Activated CD4-positive, alpha-beta T cell treated with anti-CD3 and anti-CD28 coated beads for 36 hours (primary cell): ENCODE data around the gene CCDC171. TPM values are rescaled to one million over a fixed set of nuclear protein-coding genes. Genes with fewer than 3 reads are reported as not detected.

ENCODE experiments used
- ATAC-seq: fragments of 200-7000 bp; cut with Tn5 transposase; one replicate; pipeline ENCODE4 v1.10.0; 2021; ENCODE audit warnings: mild to moderate bottlenecking, moderate library complexity
- CTCF ChIA-PET: fragments of 350-600 bp; sonication (Branson Sonifier 250); formaldehyde crosslinking; loops from one replicate; lab custom pipeline; 2021; ENCODE audit warnings: antibody characterized with exemption; lab: Charles Lee
- POLR2A ChIA-PET: fragments of 350-600 bp; sonication (Branson Sonifier 250); formaldehyde crosslinking; loops from one replicate; lab custom pipeline; 2021; ENCODE audit warnings: antibody characterized with exemption, inconsistent platforms; lab: Charles Lee
- DNase-seq: peaks from one replicate; pipeline ENCODE4 v3.0.0-alpha.2; 2020
- H3K27ac Mint-ChIP-seq: one replicate; pipeline ENCODE4 v1.8.0; 2021; ENCODE audit warnings: mixed read lengths
- H3K27me3 Mint-ChIP-seq: one replicate; pipeline ENCODE4 v1.8.0; 2021; ENCODE audit warnings: mixed read lengths
- H3K36me3 Mint-ChIP-seq: one replicate; pipeline ENCODE4 v1.8.0; 2021; ENCODE audit warnings: low read depth, mixed read lengths
- H3K4me1 Mint-ChIP-seq: one replicate; pipeline ENCODE4 v1.8.0; 2021; ENCODE audit warnings: mixed read lengths
- H3K4me3 Mint-ChIP-seq: one replicate; pipeline ENCODE4 v1.8.0; 2021; ENCODE audit warnings: mild to moderate bottlenecking, moderate library complexity, mixed read lengths
- H3K9me3 Mint-ChIP-seq: one replicate; pipeline ENCODE4 v1.8.0; 2021; ENCODE audit warnings: low read depth, mixed read lengths
- intact Hi-C, 2 experiments: fragments of 100-400 bp; cut with DNase I in 1 of 2; cut with micrococcal nuclease in 1 of 2; formaldehyde crosslinking; loops; one replicate each; pipeline versions ENCODE4 v1.14.2 to v1.15.1; 2022 to 2024; cut with DNase I, micrococcal nuclease
- total RNA-seq, 2 experiments: library from RNA; stranded (reverse); gene quantifications; one replicate each; pipeline ENCODE4 v1.2.3, GENCODE V29; 2021

Gene CCDC171
- total RNA-seq, 2 experiments from 2014 or later: 2.8 to 2.9 TPM

DNA sequence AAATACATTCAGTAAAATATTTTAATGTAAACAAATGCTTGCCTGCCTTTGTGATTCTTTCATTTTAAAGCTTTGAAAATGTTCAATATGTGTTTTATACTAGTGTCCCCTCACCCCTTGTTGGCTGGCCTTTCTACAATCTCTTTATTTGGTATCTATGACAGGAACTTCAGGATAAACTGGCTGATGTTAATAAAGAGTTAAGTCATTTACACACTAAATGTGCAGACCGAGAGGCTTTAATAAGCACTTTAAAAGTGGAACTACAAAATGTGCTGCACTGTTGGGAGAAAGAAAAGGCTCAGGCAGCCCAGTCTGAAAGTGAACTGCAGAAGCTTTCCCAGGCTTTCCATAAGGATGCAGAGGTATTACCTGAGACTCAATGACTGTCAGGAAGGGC, 171.8 kb downstream of the CCDC171 start:
- no peaks in the 10 kb centered on the region for H3K27me3 Mint-ChIP-seq
- ChIA-PET POLR2A (no interaction called here), CTCF (interaction anchor here (0.6 kb wide), 1 partner anchor 10 kb away, joined by 5 read pairs; no protein-coding TSS in a partner anchor)
- DNase-seq: no peak
- no peaks in the 10 kb centered on the region for H3K36me3 Mint-ChIP-seq
- H3K4me3 Mint-ChIP-seq: no peak overlapping the region
- no peak overlapping the region for H3K27ac Mint-ChIP-seq
- intact Hi-C loops: no loop called here
- H3K4me1 Mint-ChIP-seq: peaks cover 2% of the 10 kb centered on the region
- ATAC-seq: no peak
- no peaks in the 10 kb centered on the region for H3K9me3 Mint-ChIP-seq

DNA sequence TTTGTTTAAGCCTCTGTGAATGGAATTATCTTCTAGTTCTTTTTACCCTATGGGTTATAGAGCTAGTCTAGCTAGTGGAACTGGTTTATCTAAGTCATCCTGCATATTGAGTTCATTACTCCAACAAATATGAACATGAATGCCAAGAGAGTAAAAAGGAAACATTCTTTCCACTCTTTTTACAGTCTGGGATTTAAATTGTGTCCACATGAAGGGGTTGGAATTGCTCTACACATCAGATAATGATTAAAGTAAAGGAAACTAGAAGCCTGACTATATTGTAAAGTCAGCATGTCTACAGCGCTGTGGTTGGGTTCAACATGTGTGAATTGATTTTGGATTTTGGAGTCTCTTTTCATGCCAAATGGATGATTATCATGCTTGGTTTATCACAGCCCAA, 173.1 kb downstream of the CCDC171 start:
- intact Hi-C loops: no loop called here
- no peak for DNase-seq
- POLR2A ChIA-PET: no interaction called here

DNA sequence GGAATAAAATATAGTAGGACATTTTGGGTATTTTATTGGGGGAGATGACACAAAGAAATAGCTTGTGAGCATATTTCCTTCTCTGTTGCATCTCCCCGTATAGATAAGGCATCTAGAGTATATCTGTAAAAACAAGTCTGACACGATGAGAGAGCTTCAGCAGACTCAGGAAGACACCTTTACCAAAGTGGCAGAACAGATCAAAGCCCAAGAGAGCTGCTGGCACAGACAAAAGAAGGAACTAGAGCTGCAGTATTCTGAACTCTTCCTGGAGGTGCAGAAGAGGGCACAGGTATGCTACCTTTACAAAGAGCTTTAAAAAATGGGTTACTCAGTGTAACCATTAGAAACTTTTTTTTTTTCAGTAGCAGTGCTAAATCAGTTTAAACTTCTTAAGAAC, 176.7 kb downstream of the CCDC171 start:
- no peak overlapping the region for H3K4me3 Mint-ChIP-seq
- no peak for ATAC-seq
- ChIA-PET CTCF (no interaction called here), POLR2A (interaction anchor here (0.6 kb wide), 1 partner anchor 770 kb away, joined by 4 read pairs; no protein-coding TSS in a partner anchor)
- no peaks in the 10 kb centered on the region for H3K27me3 Mint-ChIP-seq
- no peak overlapping the region for H3K27ac Mint-ChIP-seq
- no peaks in the 10 kb centered on the region for H3K9me3 Mint-ChIP-seq
- H3K36me3 Mint-ChIP-seq: no peaks in the 10 kb centered on the region
- no peak for DNase-seq
- H3K4me1 Mint-ChIP-seq: peaks cover 2% of the 10 kb centered on the region
- intact Hi-C loops: no loop called here

More for the DNA sequence above, 173.1 kb downstream of the CCDC171 start:
- Mint-ChIP-seq H3K36me3 (no peaks in the 10 kb centered on the region), H3K4me3 (no peak overlapping the region), H3K4me1 (peaks cover 2% of the 10 kb centered on the region), H3K27ac (no peak overlapping the region), H3K9me3 (no peaks in the 10 kb centered on the region), H3K27me3 (no peaks in the 10 kb centered on the region)
- CTCF ChIA-PET: no interaction called here
- no peak for ATAC-seq

DNA sequence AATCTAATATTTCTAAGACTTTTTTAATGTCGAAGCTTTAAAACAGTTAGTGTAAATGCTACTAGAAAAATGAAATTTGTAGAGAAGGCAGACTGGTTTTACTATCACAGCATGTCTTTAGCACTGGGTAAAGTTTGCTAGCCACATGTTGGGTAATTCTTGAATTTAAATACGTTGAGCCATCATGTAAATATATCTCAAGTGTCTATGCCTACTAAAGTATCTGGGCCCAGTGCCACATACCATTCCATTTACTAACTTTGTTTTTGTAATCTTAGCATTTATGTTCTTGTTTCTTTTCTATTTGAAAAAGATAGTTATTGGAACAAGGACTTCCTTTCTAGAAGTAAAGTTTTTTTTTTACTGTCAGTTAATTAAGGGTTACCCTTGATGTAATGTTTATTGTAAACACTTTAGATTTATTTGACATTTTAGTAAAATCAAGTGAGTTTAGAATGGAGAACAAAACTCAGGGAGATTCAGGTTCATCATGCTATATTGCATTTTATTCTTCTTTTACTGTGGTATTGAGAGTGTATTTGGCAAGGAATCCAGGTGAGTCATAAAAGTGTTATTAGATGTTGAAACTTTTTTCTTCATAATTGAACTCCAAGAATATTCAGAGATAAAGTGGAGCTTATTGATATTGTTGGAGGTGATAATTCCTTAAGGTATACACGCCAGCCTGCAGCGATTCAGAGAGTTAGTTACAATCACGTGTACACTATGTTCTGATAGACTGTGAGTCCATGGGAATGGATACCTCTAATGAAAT, 182.4 kb downstream of the CCDC171 start:
- Mint-ChIP-seq H3K4me1 (no peaks in the 10 kb centered on the region), H3K4me3 (no peak overlapping the region), H3K27ac (no peak overlapping the region), H3K9me3 (no peaks in the 10 kb centered on the region), H3K27me3 (no peaks in the 10 kb centered on the region), H3K36me3 (no peaks in the 10 kb centered on the region)
- POLR2A ChIA-PET: no interaction called here
- intact Hi-C loops: no loop called here
- CTCF ChIA-PET: no interaction called here
- ATAC-seq (no peak), DNase-seq (no peak)

DNA sequence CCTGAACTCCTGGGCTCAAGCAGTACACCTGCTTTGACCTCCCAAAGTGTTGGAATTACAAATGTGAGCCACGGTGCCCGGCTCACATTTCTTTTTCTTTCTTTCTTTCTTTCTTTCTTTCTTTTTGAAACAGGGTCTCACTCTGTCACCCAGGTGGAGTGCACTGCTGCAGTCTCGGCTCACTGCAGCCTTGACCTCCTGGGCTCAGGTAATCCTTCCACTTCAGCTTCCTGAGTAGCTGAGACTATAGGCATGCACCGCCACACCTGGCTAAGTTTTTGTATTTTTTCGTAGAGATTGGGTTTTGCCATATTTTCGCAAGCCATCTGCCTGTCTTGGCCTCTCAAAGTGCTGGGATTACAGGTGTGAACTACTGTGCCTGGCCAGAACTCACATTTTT, 183.7 kb downstream of the CCDC171 start:
- Mint-ChIP-seq H3K36me3 (no peaks in the 10 kb centered on the region), H3K4me3 (no peak overlapping the region), H3K4me1 (no peaks in the 10 kb centered on the region), H3K27ac (no peak overlapping the region), H3K9me3 (no peaks in the 10 kb centered on the region), H3K27me3 (no peaks in the 10 kb centered on the region)
- ChIA-PET POLR2A (no interaction called here), CTCF (no interaction called here)
- ATAC-seq (no peak), DNase-seq (no peak)
- intact Hi-C loops: no loop called here

DNA sequence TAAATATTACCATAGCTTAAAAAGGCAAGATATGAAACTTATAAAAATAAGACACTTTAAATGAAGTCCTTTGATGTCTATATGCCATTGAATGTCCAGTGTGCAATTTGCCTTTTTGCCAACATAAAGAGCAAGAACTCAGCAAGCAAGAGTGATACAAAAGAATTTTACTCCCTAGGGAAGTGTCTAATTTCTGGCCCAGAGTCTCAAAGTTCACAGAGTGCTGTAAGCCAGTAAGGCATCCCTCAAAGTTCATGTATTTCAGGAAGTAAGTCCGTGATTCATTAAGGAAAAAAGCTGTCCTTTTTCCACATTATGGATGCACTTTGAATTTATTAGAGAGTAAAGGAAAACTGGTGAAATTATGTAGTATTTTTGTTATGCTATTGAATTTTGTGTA, 185.2 kb downstream of the CCDC171 start:
- CTCF ChIA-PET: no interaction called here
- intact Hi-C loops: no loop called here
- no peak for ATAC-seq
- H3K9me3 Mint-ChIP-seq: no peaks in the 10 kb centered on the region
- POLR2A ChIA-PET: no interaction called here
- H3K4me1 Mint-ChIP-seq: no peaks in the 10 kb centered on the region
- no peak for DNase-seq
- no peak overlapping the region for H3K4me3 Mint-ChIP-seq
- H3K36me3 Mint-ChIP-seq: no peaks in the 10 kb centered on the region
- H3K27ac Mint-ChIP-seq: no peak overlapping the region
- no peaks in the 10 kb centered on the region for H3K27me3 Mint-ChIP-seq

DNA sequence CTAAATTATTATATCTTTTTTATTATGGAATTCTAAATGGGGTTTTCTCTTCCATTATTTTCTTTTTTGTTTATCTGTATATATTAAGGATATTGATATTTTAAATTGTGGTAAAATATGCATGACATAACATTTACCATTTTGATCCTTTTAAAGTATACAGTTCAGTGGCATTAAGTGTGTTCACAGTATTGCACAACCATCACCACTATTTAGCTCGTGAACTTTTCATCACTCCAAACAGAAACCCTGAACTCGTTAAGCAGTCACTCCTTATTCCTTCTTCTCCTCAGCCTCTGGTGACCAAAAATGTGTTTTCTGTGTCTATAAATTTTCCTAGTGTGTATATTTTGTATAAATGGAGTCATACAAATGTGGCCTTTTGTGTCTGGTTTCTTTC, 188.2 kb downstream of the CCDC171 start:
- Mint-ChIP-seq H3K4me3 (no peak overlapping the region), H3K4me1 (no peaks in the 10 kb centered on the region), H3K27ac (no peak overlapping the region), H3K9me3 (no peaks in the 10 kb centered on the region), H3K36me3 (no peaks in the 10 kb centered on the region), H3K27me3 (no peaks in the 10 kb centered on the region)
- ChIA-PET CTCF (interaction anchor here (0.6 kb wide), 1 partner anchor 474 kb away, joined by 3 read pairs; no protein-coding TSS in a partner anchor), POLR2A (no interaction called here)
- no peak for ATAC-seq
- intact Hi-C loops: no loop called here
- no peak for DNase-seq

DNA sequence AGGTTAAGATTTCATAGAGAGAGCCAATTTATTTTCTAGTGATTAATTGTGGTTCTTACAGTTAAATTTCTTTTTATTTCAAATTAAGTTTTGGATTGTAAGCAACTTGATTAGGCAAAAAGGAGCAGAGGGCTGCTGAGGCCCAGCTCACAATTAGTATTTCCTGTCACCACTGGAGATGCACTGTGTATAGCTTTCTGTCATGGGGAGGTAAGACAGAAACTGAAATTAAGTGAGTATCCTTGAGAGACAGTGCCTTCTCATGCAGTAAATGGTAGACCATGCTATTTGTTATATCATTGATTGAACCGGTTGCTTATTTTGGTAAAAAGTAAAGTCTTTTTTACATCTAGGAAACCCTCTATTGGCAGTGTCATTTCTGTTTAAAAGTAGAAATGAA, 190.7 kb downstream of the CCDC171 start:
- Mint-ChIP-seq H3K27ac (no peak overlapping the region), H3K4me3 (no peak overlapping the region), H3K9me3 (no peaks in the 10 kb centered on the region), H3K27me3 (no peaks in the 10 kb centered on the region), H3K4me1 (no peaks in the 10 kb centered on the region), H3K36me3 (peaks cover 3% of the 10 kb centered on the region)
- intact Hi-C loops: no loop called here
- ChIA-PET POLR2A (no interaction called here), CTCF (no interaction called here)
- no peak for DNase-seq
- no peak for ATAC-seq

DNA sequence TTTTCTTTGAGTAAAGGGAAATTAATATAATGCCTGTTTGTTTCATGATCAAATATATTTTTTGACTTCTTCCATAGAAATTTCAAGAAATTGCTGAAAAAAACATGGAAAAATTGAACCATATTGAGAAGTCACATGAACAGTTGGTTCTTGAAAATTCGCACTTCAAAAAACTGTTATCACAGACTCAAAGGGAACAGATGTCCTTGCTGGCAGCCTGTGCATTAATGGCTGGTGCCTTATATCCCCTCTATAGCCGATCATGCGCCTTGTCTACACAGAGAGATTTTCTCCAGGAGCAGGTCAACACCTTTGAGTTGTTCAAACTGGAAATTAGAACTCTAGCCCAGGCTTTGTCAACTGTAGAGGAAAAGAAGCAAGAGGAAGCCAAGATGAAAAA, 191.4 kb downstream of the CCDC171 start:
- intact Hi-C loops: no loop called here
- H3K4me1 Mint-ChIP-seq: no peaks in the 10 kb centered on the region
- H3K27me3 Mint-ChIP-seq: no peaks in the 10 kb centered on the region
- H3K36me3 Mint-ChIP-seq: peaks cover 3% of the 10 kb centered on the region
- POLR2A ChIA-PET: no interaction called here
- H3K4me3 Mint-ChIP-seq: no peak overlapping the region
- H3K9me3 Mint-ChIP-seq: no peaks in the 10 kb centered on the region
- DNase-seq (no peak), ATAC-seq (no peak)
- CTCF ChIA-PET: no interaction called here
- H3K27ac Mint-ChIP-seq: no peak overlapping the region

DNA sequence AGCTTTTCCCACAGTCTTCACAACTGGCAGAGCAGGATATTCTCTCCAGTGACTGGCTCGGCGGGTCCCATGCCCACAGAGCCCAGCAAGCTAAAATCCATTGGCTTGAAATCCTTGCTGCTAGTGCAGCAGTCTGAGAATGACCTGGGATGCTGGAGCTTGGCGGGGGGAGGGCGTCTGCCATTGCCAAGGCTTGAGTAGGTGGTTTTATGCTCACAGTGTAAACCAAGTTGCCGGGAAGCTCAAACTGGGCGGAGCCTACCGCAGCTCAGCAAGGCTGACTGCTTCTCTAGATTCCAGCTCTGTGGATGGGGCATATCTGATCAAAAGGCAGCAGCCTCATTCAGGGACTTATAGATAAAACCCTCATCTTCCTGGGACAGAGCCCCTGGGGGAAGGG, 194.1 kb downstream of the CCDC171 start:
- Mint-ChIP-seq H3K4me1 (no peaks in the 10 kb centered on the region), H3K27ac (no peak overlapping the region)
- POLR2A ChIA-PET: no interaction called here

DNA sequence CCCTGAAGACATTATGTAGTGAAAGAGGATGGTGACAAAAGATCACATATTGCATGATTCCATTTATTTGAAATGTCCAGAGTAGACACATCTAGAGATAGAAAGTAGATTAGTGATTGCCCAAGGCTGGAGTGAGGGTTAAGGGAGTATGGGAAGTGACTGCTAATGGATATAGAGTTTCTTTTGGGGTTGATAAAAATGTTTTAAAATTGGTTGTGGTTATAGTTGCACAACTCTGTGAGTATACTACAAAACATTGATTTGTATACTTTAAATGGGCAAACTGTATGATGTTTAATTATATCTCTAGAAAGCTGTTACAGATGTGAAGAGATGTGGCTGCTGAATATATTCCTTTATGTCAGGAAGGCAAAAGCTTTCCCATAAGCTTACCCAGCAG, 202.8 kb downstream of the CCDC171 start:
- H3K36me3 Mint-ChIP-seq: no peaks in the 10 kb centered on the region
- intact Hi-C loops: no loop called here
- H3K9me3 Mint-ChIP-seq: no peaks in the 10 kb centered on the region
- no peak overlapping the region for H3K4me3 Mint-ChIP-seq
- POLR2A ChIA-PET: no interaction called here
- ATAC-seq: no peak
- CTCF ChIA-PET: no interaction called here
- DNase-seq: no peak
- no peak overlapping the region for H3K27ac Mint-ChIP-seq
- H3K4me1 Mint-ChIP-seq: no peaks in the 10 kb centered on the region
- H3K27me3 Mint-ChIP-seq: no peaks in the 10 kb centered on the region

More for the DNA sequence above, 194.1 kb downstream of the CCDC171 start:
- DNase-seq: no peak
- H3K9me3 Mint-ChIP-seq: no peaks in the 10 kb centered on the region
- peaks cover 3% of the 10 kb centered on the region for H3K36me3 Mint-ChIP-seq
- no peak for ATAC-seq
- H3K4me3 Mint-ChIP-seq: no peak overlapping the region
- intact Hi-C loops: no loop called here
- H3K27me3 Mint-ChIP-seq: no peaks in the 10 kb centered on the region
- CTCF ChIA-PET: no interaction called here

DNA sequence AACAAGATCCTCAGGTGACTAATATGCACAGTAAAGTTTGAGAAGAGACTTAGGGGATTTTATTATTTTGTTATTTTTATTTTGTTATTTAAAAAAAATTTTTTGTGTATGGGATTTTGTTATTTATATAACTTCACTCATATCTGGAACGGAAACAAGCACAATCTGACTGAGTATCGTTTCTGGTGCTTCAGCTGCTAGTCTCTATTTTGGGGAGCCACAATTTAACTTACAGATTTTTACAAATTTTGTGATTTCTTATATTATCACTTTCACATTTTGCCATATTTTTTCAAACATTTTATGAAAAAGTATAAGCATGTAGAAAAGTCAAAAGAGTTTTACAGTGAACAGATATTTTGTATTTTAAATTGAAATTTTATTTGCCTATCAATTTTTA, 208.7 kb downstream of the CCDC171 start:
- H3K27ac Mint-ChIP-seq: no peak overlapping the region
- H3K36me3 Mint-ChIP-seq: no peaks in the 10 kb centered on the region
- H3K4me1 Mint-ChIP-seq: no peaks in the 10 kb centered on the region
- H3K4me3 Mint-ChIP-seq: no peak overlapping the region
- no peaks in the 10 kb centered on the region for H3K27me3 Mint-ChIP-seq
- H3K9me3 Mint-ChIP-seq: no peaks in the 10 kb centered on the region
- no peak for ATAC-seq
- ChIA-PET CTCF (no interaction called here), POLR2A (no interaction called here)
- no peak for DNase-seq
- intact Hi-C loops: no loop called here
